ENCODE results near the gene TNPO3. TPM values are rescaled to one million over a fixed set of nuclear protein-coding genes. Genes with fewer than 3 reads are reported as not detected.
A peak's percentile ranks its signal among the peaks of the same experiment; 100 is the strongest.

The TNPO3 gene
- total RNA-seq, 8 experiments from 2014 or later: 45.3 to 63.9 (median 52.0) TPM

- H3K4me3 ChIP-seq: no peak overlapping the region
- H3K27ac ChIP-seq: no peak overlapping the region
- WGBS, 10 experiments: 70 to 100% (median 93%) methylated on average over 1 to 8 of the region's 8 CpGs
- in situ Hi-C loops (cut with MboI; ENCODE audit: low pct_unique_long_range_greater_than_20kb in 2 of 9, low sequenced_read_pairs in 9 of 9, unreplicated experiment in 9 of 9): no loop called here
- ATAC-seq (replicated peaks in 6 of 8): no peak
- no peaks in the 10 kb centered on the region for H3K4me1 ChIP-seq (replicated peaks in 1 of 2)
Observed at GRCh38 chr7:128961030-128961659, 93.8 kb downstream of the TNPO3 start.

GRCh38 chr7:128959296-128959695, 95.6 kb downstream of the TNPO3 start:
- no peak for ATAC-seq (replicated peaks in 6 of 8)
- in situ Hi-C loops (cut with MboI; ENCODE audit: low pct_unique_long_range_greater_than_20kb in 2 of 9, low sequenced_read_pairs in 9 of 9, unreplicated experiment in 9 of 9): no loop called here
- Histone ChIP-seq H3K27ac (no peak overlapping the region), H3K4me3 (no peak overlapping the region), H3K4me1 (replicated peaks in 1 of 2) (no peaks in the 10 kb centered on the region)
- 83 to 100% (median 93%) methylated on average over 1 to 3 of the region's 4 CpGs; no CpG with 5 or more reads in 4 of the 10 experiments for WGBS, 10 experiments

GRCh38 chr7:128955981-128956380, 98.9 kb downstream of the TNPO3 start:
- Histone ChIP-seq H3K4me1 (replicated peaks in 1 of 2) (no peaks in the 10 kb centered on the region), H3K4me3 (no peak overlapping the region), H3K27ac (no peak overlapping the region)
- in situ Hi-C loops (cut with MboI; ENCODE audit: low pct_unique_long_range_greater_than_20kb in 2 of 9, low sequenced_read_pairs in 9 of 9, unreplicated experiment in 9 of 9): no loop called here
- no peak for ATAC-seq (replicated peaks in 6 of 8)

- peak in 1 of 8 experiments; percentile 45 for ATAC-seq (replicated peaks in 6 of 8)
Observed at GRCh38 chr7:128954830-128955802, 99.8 kb downstream of the TNPO3 start.

GRCh38 chr7:128954150-128954549, 100.8 kb downstream of the TNPO3 start:
- Histone ChIP-seq H3K4me3 (no peak overlapping the region), H3K4me1 (replicated peaks in 1 of 2) (no peaks in the 10 kb centered on the region), H3K27ac (no peak overlapping the region)
- WGBS, 10 experiments: 22 to 100% (median 85%) methylated on average over 1 of the region's 2 CpGs; no CpG with 5 or more reads in 4 of the 10 experiments
- no peak for ATAC-seq (replicated peaks in 6 of 8)
- in situ Hi-C loops (cut with MboI; ENCODE audit: low pct_unique_long_range_greater_than_20kb in 2 of 9, low sequenced_read_pairs in 9 of 9, unreplicated experiment in 9 of 9): no loop called here

More at GRCh38 chr7:128954830-128955802, 99.8 kb downstream of the TNPO3 start:
- in situ Hi-C loops (cut with MboI; ENCODE audit: low pct_unique_long_range_greater_than_20kb in 2 of 9, low sequenced_read_pairs in 9 of 9, unreplicated experiment in 9 of 9): no loop called here
- 66 to 88% (median 75%) methylated on average over 6 to 13 of the region's 15 CpGs for WGBS, 10 experiments
- no peaks in the 10 kb centered on the region for H3K4me1 ChIP-seq (replicated peaks in 1 of 2)
- H3K4me3 ChIP-seq: no peak overlapping the region
- no peak overlapping the region for H3K27ac ChIP-seq

- Histone ChIP-seq H3K4me1 (replicated peaks in 1 of 2) (no peaks in the 10 kb centered on the region), H3K4me3 (no peak overlapping the region), H3K27ac (no peak overlapping the region)
- WGBS, 10 experiments: 50 to 100% (median 90%) methylated on average over 1 to 5 of the region's 5 CpGs; no CpG with 5 or more reads in 3 of the 10 experiments
- no peak for ATAC-seq (replicated peaks in 6 of 8)
- in situ Hi-C loops (cut with MboI; ENCODE audit: low pct_unique_long_range_greater_than_20kb in 2 of 9, low sequenced_read_pairs in 9 of 9, unreplicated experiment in 9 of 9): no loop called here
Observed at GRCh38 chr7:128951296-128951695, 103.6 kb downstream of the TNPO3 start.

- ATAC-seq (replicated peaks in 6 of 8): no peak
- H3K4me1 ChIP-seq (replicated peaks in 1 of 2): no peaks in the 10 kb centered on the region
- no peak overlapping the region for H3K4me3 ChIP-seq
- in situ Hi-C loops (cut with MboI; ENCODE audit: low pct_unique_long_range_greater_than_20kb in 2 of 9, low sequenced_read_pairs in 9 of 9, unreplicated experiment in 9 of 9): no loop called here
- WGBS, 10 experiments: 100% methylated on average over 1 to 2 of the region's 4 CpGs; no CpG with 5 or more reads in 5 of the 10 experiments
- H3K27ac ChIP-seq: no peak overlapping the region
Observed at GRCh38 chr7:128948976-128949760, 105.7 kb downstream of the TNPO3 start.

- peak in 4 of 8 experiments; percentile 3 to 14 (median 12) for ATAC-seq (replicated peaks in 6 of 8)
- Histone ChIP-seq H3K27ac (no peak overlapping the region), H3K4me3 (no peak overlapping the region), H3K4me1 (replicated peaks in 1 of 2) (no peaks in the 10 kb centered on the region)
- 100% methylated on average over 1 to 4 of the region's 12 CpGs; no CpG with 5 or more reads in 8 of the 10 experiments for WGBS, 10 experiments
- in situ Hi-C loops (cut with MboI; ENCODE audit: low pct_unique_long_range_greater_than_20kb in 2 of 9, low sequenced_read_pairs in 9 of 9, unreplicated experiment in 9 of 9): no loop called here
Observed at GRCh38 chr7:128948312-128948973, 106.5 kb downstream of the TNPO3 start.

DNA sequence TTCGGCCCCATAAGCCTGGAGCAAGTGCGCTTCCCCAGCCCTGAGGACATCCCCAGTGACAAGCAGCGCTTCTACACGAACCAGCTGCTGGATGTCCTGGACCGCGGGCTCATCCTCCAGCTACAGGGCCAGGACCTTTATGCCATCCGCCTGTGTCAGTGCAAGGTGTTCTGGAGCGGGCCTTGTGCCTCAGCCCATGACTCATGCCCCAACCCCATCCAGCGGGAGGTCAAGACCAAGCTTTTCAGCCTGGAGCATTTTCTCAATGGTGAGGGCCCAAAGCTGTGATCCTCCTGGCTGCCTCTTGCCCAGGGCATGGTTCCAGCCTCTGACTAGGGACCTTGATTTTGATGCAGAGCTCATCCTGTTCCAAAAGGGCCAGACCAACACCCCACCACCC, 107.1 kb downstream of the TNPO3 start:
- Histone ChIP-seq H3K4me3 (no peak overlapping the region), H3K27ac (no peak overlapping the region), H3K4me1 (replicated peaks in 1 of 2) (no peaks in the 10 kb centered on the region)
- in situ Hi-C loops (cut with MboI; ENCODE audit: low pct_unique_long_range_greater_than_20kb in 2 of 9, low sequenced_read_pairs in 9 of 9, unreplicated experiment in 9 of 9): no loop called here
- ATAC-seq (replicated peaks in 6 of 8): peak in 4 of 8 experiments; percentile 4 to 28 (median 8)
- 90 to 100% (median 100%) methylated on average over 2 to 5 of the region's 9 CpGs; no CpG with 5 or more reads in 6 of the 10 experiments for WGBS, 10 experiments

- in situ Hi-C loops (cut with MboI; ENCODE audit: low pct_unique_long_range_greater_than_20kb in 2 of 9, low sequenced_read_pairs in 9 of 9, unreplicated experiment in 9 of 9): no loop called here
- Histone ChIP-seq H3K4me1 (replicated peaks in 1 of 2) (no peaks in the 10 kb centered on the region), H3K27ac (no peak overlapping the region), H3K4me3 (no peak overlapping the region)
- peak in 3 of 8 experiments; percentile 8 to 25 (median 19) for ATAC-seq (replicated peaks in 6 of 8)
- WGBS, 10 experiments: 63% methylated on average over 2 of the region's 22 CpGs; no CpG with 5 or more reads in 9 of the 10 experiments
Observed at GRCh38 chr7:128946936-128947830, 107.7 kb downstream of the TNPO3 start.

- in situ Hi-C loops (cut with MboI; ENCODE audit: low pct_unique_long_range_greater_than_20kb in 2 of 9, low sequenced_read_pairs in 9 of 9, unreplicated experiment in 9 of 9): no loop called here
- Histone ChIP-seq H3K4me1 (replicated peaks in 1 of 2) (no peaks in the 10 kb centered on the region), H3K4me3 (no peak overlapping the region), H3K27ac (no peak overlapping the region)
- 28 to 96% (median 85%) methylated on average over 2 to 10 of the region's 21 CpGs; no CpG with 5 or more reads in 5 of the 10 experiments for WGBS, 10 experiments
- ATAC-seq (replicated peaks in 6 of 8): peak in 1 of 8 experiments; percentile 3
Observed at GRCh38 chr7:128945668-128946366, 109.1 kb downstream of the TNPO3 start.

All from motor neuron (in vitro differentiated cells).